ENCODE results near the gene CTBP2.
"Not testable (repeated sequence)": the region's sequence is repeated elsewhere in the genome, so short reads cannot be mapped to it uniquely, and the experiment has no call there.

CTBP2 gene

GRCh38 chr10:125085258-125086054 is 74.9 kb downstream of the CTBP2 start:
- TF ChIP-seq CTCF (IDR thresholded peaks at IDR 0.05): no peak
- Mint-ChIP-seq H3K27me3 (ENCODE audit: low read depth, poor library complexity) (peaks cover 3% of the 10 kb centered on the region), H3K27ac (peak overlapping the region; percentile 98), H3K36me3 (ENCODE audit: low read depth) (peaks cover 75% of the 10 kb centered on the region), H3K9me3 (no peaks in the 10 kb centered on the region), H3K4me1 (peaks cover 69% of the 10 kb centered on the region), H3K4me3 (no peak overlapping the region)
- DNase-seq: no peak

- H3K4me1 Mint-ChIP-seq: peaks cover 76% of the 10 kb centered on the region
- H3K36me3 Mint-ChIP-seq (ENCODE audit: low read depth): peaks cover 82% of the 10 kb centered on the region
- TF ChIP-seq CTCF (IDR thresholded peaks at IDR 0.05): no peak
- no peak overlapping the region for H3K4me3 Mint-ChIP-seq
- H3K27ac Mint-ChIP-seq: peak overlapping the region; percentile 98
- no peaks in the 10 kb centered on the region for H3K9me3 Mint-ChIP-seq
- peaks cover 3% of the 10 kb centered on the region for H3K27me3 Mint-ChIP-seq (ENCODE audit: low read depth, poor library complexity)
- no peak for DNase-seq
Measured at GRCh38 chr10:125084614-125085257, 75.6 kb downstream of the CTBP2 start.

GRCh38 chr10:125084191-125084613 is 76.2 kb downstream of the CTBP2 start:
- DNase-seq: no peak
- Mint-ChIP-seq H3K27ac (peak overlapping the region; percentile 90), H3K4me1 (peaks cover 75% of the 10 kb centered on the region), H3K4me3 (no peak overlapping the region), H3K9me3 (no peaks in the 10 kb centered on the region), H3K27me3 (ENCODE audit: low read depth, poor library complexity) (peaks cover 3% of the 10 kb centered on the region), H3K36me3 (ENCODE audit: low read depth) (peaks cover 88% of the 10 kb centered on the region)
- no peak for TF ChIP-seq CTCF (IDR thresholded peaks at IDR 0.05)

- Mint-ChIP-seq H3K9me3 (no peaks in the 10 kb centered on the region), H3K27ac (peak overlapping the region; percentile 93), H3K4me1 (peaks cover 78% of the 10 kb centered on the region), H3K27me3 (ENCODE audit: low read depth, poor library complexity) (peaks cover 3% of the 10 kb centered on the region), H3K36me3 (ENCODE audit: low read depth) (peaks cover 85% of the 10 kb centered on the region), H3K4me3 (no peak overlapping the region)
- TF ChIP-seq CTCF (IDR thresholded peaks at IDR 0.05): no peak
- DNase-seq: no peak
Measured at GRCh38 chr10:125083576-125083920, 76.8 kb downstream of the CTBP2 start.

GRCh38 chr10:125082881-125083575 is 77.3 kb downstream of the CTBP2 start:
- H3K27ac Mint-ChIP-seq: peak overlapping the region; percentile 93
- H3K27me3 Mint-ChIP-seq (ENCODE audit: low read depth, poor library complexity): peaks cover 3% of the 10 kb centered on the region
- DNase-seq: no peak
- no peaks in the 10 kb centered on the region for H3K9me3 Mint-ChIP-seq
- no peak for TF ChIP-seq CTCF (IDR thresholded peaks at IDR 0.05)
- H3K4me3 Mint-ChIP-seq: no peak overlapping the region
- H3K36me3 Mint-ChIP-seq (ENCODE audit: low read depth): peaks cover 85% of the 10 kb centered on the region
- peaks cover 81% of the 10 kb centered on the region for H3K4me1 Mint-ChIP-seq

- H3K27ac Mint-ChIP-seq: peak overlapping the region; percentile 77
Measured at GRCh38 chr10:125082471-125082870, 77.9 kb downstream of the CTBP2 start.

More at GRCh38 chr10:125082471-125082870, 77.9 kb downstream of the CTBP2 start:
- not testable (repeated sequence) for DNase-seq; H3K27me3 Mint-ChIP-seq (ENCODE audit: low read depth, poor library complexity); H3K4me3 Mint-ChIP-seq; H3K9me3 Mint-ChIP-seq
- H3K4me1 Mint-ChIP-seq: peaks cover 76% of the 10 kb centered on the region
- peaks cover 85% of the 10 kb centered on the region for H3K36me3 Mint-ChIP-seq (ENCODE audit: low read depth)

Measured in nephron progenitor cell (in vitro differentiated cells).